OCI-LY3 (cell line): ENCODE data around the gene MYO15B.

Experiments used
- H2AFZ ChIP-seq: fragments of 200-600, 300-600 bp; shearing (Covaris generic); 2 replicates; pipeline ENCODE4 v1.6.0; 2014; ENCODE audit warnings: antibody characterized with exemption, low read depth, low read length
- H3K27ac ChIP-seq: fragments of 200-600, 300-600 bp; sonication (generic); 2 replicates; pipeline ENCODE4 v1.5.1; 2014; ENCODE audit warnings: mild to moderate bottlenecking, low read length, moderate library complexity, mixed read lengths
- H3K27me3 ChIP-seq: fragments of 200-600, 300-600 bp; sonication (generic); 2 replicates; pipeline ENCODE4 v1.6.1; 2014; ENCODE audit warnings: low read depth, low read length, mixed read lengths
- H3K36me3 ChIP-seq: fragments of 200-600, 300-600 bp; sonication (generic); replicated peaks from 2 replicates; pipeline ENCODE3; 2014; ENCODE audit warnings: low read depth, low read length, mixed read lengths
- H3K4me1 ChIP-seq: fragments of 300-600, 200-600 bp; sonication (generic); 2 replicates; pipeline ENCODE4 v1.6.1; 2014; ENCODE audit warnings: low read length, mixed read lengths
- H3K4me2 ChIP-seq: fragments of 200-600, 300-600 bp; sonication (generic); 2 replicates; pipeline ENCODE4 v1.6.1; 2014; ENCODE audit warnings: low read length, mixed read lengths
- H3K4me3 ChIP-seq: fragments of 300-600, 200-600 bp; sonication (generic); 2 replicates; pipeline ENCODE4 v1.5.1; 2014; ENCODE audit warnings: antibody characterized with exemption, mild to moderate bottlenecking, low read length, moderate library complexity
- H3K79me2 ChIP-seq: fragments of 300-600, 200-600 bp; shearing (Covaris generic); 2 replicates; pipeline ENCODE4 v1.6.1; 2014; ENCODE audit warnings: mild to moderate bottlenecking, low read length, mixed read lengths
- H3K9ac ChIP-seq: fragments of 300-600, 200-600 bp; shearing (Covaris generic); 2 replicates; pipeline ENCODE4 v1.6.0; 2014; ENCODE audit warnings: mild to moderate bottlenecking, low read length, moderate library complexity
- H3K9me3 ChIP-seq: fragments of 200-600, 300-600 bp; shearing (Covaris generic); 2 replicates; pipeline ENCODE4 v1.6.1; 2014; ENCODE audit warnings: low read length, mixed read lengths; ENCODE audit not compliant: insufficient read depth
- H4K20me1 ChIP-seq: fragments of 200-600, 300-600 bp; sonication (generic); 2 replicates; pipeline ENCODE4 v1.6.1; 2016; ENCODE audit warnings: low read length, mixed read lengths; ENCODE audit not compliant: insufficient read depth
- EZH2phosphoT487 ChIP-seq: fragments of 200-600 bp; shearing (Covaris generic); IDR thresholded peaks from 2 replicates; pipeline ENCODE4 v1.6.1; 2018; ENCODE audit warnings: antibody characterized with exemption, mixed run types, low read depth
- TF ChIP-seq, protein P1 (sequence below): fragments of 200-600, 300-600 bp; sonication (generic); IDR thresholded peaks from 2 replicates; pipeline ENCODE4 v1.5.1; 2014; ENCODE audit warnings: antibody characterized with exemption, low read length, low read depth

MYO15B gene

DNA sequence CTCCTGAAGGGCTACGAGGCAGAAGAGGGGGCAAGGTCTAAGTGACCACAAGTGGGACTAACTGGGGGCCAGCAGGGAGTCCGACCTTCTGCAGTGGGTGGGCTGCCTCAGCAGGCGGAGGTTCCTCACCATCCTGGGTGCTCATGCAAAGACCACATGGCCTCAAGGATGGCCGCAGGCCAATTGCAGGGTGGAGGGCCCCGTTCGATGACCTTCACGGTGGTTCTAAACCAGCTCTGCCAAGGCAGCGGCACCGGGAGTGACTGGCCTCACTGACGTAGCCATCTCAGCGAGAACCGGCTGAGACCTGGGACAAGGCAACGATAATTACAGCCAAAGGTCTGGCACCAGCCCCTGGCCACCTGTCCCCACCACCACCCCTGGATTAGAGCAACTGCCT lies 51.3 kb downstream of the MYO15B start:
- Histone ChIP-seq H3K9me3 (no peaks in the 10 kb centered on the region), H2AFZ (no peak overlapping the region), H4K20me1 (no peaks in the 10 kb centered on the region; the same call in 1 of the 2 replicates), H3K79me2 (no peaks in the 10 kb centered on the region), H3K27ac (no peak overlapping the region), H3K4me1 (peaks cover 14% of the 10 kb centered on the region), H3K4me3 (no peak overlapping the region), H3K36me3 (peaks cover 26% of the 10 kb centered on the region), H3K4me2 (no peak overlapping the region), H3K27me3 (no peaks in the 10 kb centered on the region), H3K9ac (no peak overlapping the region)
- TF ChIP-seq, protein P1, sequence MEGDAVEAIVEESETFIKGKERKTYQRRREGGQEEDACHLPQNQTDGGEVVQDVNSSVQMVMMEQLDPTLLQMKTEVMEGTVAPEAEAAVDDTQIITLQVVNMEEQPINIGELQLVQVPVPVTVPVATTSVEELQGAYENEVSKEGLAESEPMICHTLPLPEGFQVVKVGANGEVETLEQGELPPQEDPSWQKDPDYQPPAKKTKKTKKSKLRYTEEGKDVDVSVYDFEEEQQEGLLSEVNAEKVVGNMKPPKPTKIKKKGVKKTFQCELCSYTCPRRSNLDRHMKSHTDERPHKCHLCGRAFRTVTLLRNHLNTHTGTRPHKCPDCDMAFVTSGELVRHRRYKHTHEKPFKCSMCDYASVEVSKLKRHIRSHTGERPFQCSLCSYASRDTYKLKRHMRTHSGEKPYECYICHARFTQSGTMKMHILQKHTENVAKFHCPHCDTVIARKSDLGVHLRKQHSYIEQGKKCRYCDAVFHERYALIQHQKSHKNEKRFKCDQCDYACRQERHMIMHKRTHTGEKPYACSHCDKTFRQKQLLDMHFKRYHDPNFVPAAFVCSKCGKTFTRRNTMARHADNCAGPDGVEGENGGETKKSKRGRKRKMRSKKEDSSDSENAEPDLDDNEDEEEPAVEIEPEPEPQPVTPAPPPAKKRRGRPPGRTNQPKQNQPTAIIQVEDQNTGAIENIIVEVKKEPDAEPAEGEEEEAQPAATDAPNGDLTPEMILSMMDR: no peak
- no peak for TF ChIP-seq EZH2phosphoT487

DNA sequence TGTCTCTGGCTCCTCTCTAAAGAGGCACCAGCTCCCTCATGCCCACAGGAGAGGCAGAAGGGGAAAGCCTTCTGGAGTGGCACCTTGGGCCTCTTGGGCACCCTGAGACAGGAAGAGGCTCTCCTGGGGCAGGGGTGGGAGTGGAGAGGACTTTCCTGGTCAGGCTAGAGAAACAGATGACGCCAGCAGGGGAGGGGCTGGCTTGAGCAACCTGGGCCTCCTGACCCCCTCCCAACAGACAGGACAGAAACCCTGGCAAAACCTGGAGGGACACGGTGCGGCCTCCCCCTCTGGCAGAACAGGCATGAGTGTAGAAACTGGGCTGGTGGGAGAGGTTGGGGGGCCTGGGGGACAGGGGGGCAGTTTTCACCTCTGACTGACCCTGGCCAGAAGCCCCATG lies 51.7 kb downstream of the MYO15B start:
- no peak for TF ChIP-seq EZH2phosphoT487
- TF ChIP-seq, protein P1: no peak
- Histone ChIP-seq H3K36me3 (peaks cover 26% of the 10 kb centered on the region), H3K9ac (no peak overlapping the region), H3K27ac (no peak overlapping the region), H2AFZ (no peak overlapping the region), H3K4me2 (no peak overlapping the region), H3K27me3 (no peaks in the 10 kb centered on the region), H3K4me3 (no peak overlapping the region), H3K4me1 (peaks cover 10% of the 10 kb centered on the region; the same call in 1 of the 2 replicates), H3K79me2 (no peaks in the 10 kb centered on the region), H4K20me1 (no peaks in the 10 kb centered on the region), H3K9me3 (no peaks in the 10 kb centered on the region)

DNA sequence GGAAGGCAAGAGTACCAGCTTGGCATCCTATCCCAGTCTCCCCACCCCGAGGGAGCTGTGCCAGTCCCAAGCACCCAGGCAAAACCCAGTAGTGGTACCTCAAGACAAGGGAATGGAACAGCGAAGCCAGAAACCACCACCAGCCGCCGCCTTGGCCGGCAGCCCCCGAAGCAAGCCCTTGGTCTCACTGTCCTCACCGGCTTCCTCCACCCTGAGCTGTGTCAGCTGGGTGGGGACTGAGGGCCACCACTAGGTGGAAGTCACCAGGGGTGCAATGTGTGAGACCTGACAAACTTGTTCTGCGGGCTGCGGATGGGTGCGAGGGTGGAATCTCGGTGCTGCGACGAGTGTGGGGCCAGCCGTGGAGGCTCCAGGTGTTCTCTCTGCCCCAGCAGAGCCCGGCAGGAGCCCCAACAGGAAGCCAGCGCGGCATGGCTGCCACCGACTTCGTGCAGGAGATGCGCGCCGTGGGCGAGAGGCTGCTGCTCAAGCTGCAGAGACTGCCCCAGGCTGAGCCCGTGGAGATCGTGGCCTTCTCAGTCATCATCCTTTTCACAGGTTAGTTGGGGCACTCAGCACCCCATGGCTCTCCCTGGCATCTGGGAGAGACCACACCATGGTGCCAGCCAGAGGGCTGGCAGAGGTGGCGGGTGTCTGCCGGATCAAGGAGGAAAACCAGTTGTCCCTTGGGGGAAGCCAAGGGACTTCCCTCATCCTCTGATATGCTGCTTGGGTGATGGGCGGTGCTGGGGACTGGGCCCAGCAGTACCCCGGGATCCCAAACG lies 52.4 kb downstream of the MYO15B start:
- TF ChIP-seq, protein P1: no peak
- Histone ChIP-seq H3K36me3 (peaks cover 29% of the 10 kb centered on the region), H3K4me2 (no peak overlapping the region), H3K27me3 (no peaks in the 10 kb centered on the region), H2AFZ (no peak overlapping the region), H4K20me1 (no peaks in the 10 kb centered on the region), H3K4me1 (peaks cover 13% of the 10 kb centered on the region), H3K9ac (no peak overlapping the region), H3K9me3 (no peaks in the 10 kb centered on the region), H3K79me2 (peaks cover 3% of the 10 kb centered on the region; the same call in 1 of the 2 replicates), H3K27ac (no peak overlapping the region), H3K4me3 (no peak overlapping the region)

DNA sequence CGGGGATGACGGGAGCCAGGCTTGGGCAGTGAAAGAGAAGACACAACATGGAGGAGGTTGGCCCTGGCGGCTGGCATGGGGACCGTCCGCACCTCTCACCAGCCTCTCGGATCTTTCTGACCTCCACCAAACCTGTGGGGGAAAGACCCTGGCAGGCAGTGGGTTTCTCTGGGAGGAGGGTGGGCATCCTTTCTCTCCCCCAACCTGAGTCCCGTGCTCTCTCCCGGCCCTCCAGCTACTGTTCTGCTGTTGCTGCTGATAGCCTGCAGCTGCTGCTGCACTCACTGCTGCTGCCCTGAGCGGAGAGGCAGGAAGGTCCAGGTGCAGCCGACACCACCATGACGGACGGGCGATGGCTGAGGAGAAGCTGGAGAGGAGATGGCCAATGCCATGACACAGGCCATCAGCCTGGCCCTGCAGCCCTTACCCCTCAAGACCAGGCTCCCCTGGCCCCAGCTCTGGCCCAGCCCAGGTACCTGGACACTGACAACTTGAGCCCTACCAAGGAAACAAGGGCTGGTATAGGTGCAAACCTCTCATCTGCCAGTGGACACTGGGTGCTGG lies 53.0 kb downstream of the MYO15B start:
- TF ChIP-seq EZH2phosphoT487: no peak
- TF ChIP-seq, protein P1: no peak
- Histone ChIP-seq H3K27ac (no peak overlapping the region), H3K79me2 (peaks cover 10% of the 10 kb centered on the region), H2AFZ (no peak overlapping the region), H4K20me1 (no peaks in the 10 kb centered on the region), H3K9me3 (no peaks in the 10 kb centered on the region), H3K4me2 (no peak overlapping the region), H3K4me3 (no peak overlapping the region), H3K36me3 (peaks cover 30% of the 10 kb centered on the region), H3K27me3 (no peaks in the 10 kb centered on the region), H3K9ac (no peak overlapping the region), H3K4me1 (peaks cover 20% of the 10 kb centered on the region)
